HCT116 (cell line): ENCODE measurements around the gene DEPDC4. TPM values are rescaled to one million over a fixed set of nuclear protein-coding genes. Genes with fewer than 3 reads are reported as not detected.

ENCODE experiments used
- ATAC-seq: fragments of 200-7000 bp; cut with Tn5 transposase; 2 replicates; pipeline ENCODE4 v1.9.1; 2020; ENCODE audit warnings: mild to moderate bottlenecking, moderate library complexity
- Bru-seq: library from RNA; stranded (reverse); fragments of 400-500 nt; gene quantifications from one replicate; lab custom pipeline; 2021; lab: Mats Ljungman, UMichigan
- BruChase-seq, 2 experiments: library from RNA; stranded (reverse); fragments of 400-500 nt; gene quantifications; one replicate each; lab custom pipeline; 2021; lab: Mats Ljungman, UMichigan
- BruUV-seq: library from RNA; stranded (reverse); fragments of 400-500 nt; replicated peaks from 2 replicates; lab custom pipeline; 2021; lab: Mats Ljungman, UMichigan
- CTCF ChIA-PET: fragments of 300-600 bp; sonication (Branson Sonifier 250); formaldehyde crosslinking; loops from one replicate; lab custom pipeline; 2021; ENCODE audit warnings: antibody characterized with exemption; lab: Charles Lee
- POLR2A ChIA-PET: fragments of 300-600, 350-600 bp; sonication (Branson Sonifier 250); formaldehyde crosslinking; loops from one replicate; lab custom pipeline; 2021; ENCODE audit warnings: antibody characterized with exemption; lab: Charles Lee
- RAD21 ChIA-PET, 2 experiments: fragments of 300-600 bp; sonication (Branson Sonifier 250); formaldehyde crosslinking; loops; one replicate each; lab custom pipeline; 2023; ENCODE audit warnings: low total read pairs in 2 of 2; ENCODE audit not compliant: uncharacterized antibody in 2 of 2, unreplicated experiment in 2 of 2, low non-redundant PET in 1 of 2; lab: Charles Lee
- DNase-seq: peaks from one replicate; pipeline ENCODE4 v3.0.0-alpha.2; 2010; ENCODE audit warnings: low read depth, low spot score
- H2AFZ ChIP-seq: fragments of 200-600 bp; shearing (Covaris generic), sonication (generic); 2 replicates; pipeline ENCODE4 v1.6.1; 2017; ENCODE audit warnings: low read depth, mixed run types, mixed read lengths, antibody characterized with exemption, low read length; ENCODE audit not compliant: poor library complexity, severe bottlenecking
- H3K27ac ChIP-seq: 2 replicates; pipeline ENCODE4 v1.5.1; 2012; ENCODE audit warnings: low read depth, low read length
- H3K27me3 ChIP-seq: fragments of 200-600 bp; sonication (generic); 2 replicates; pipeline ENCODE4 v1.6.1; 2016; ENCODE audit warnings: mixed run types, low read length, mixed read lengths; ENCODE audit not compliant: insufficient read depth
- H3K36me3 ChIP-seq, 2 experiments: fragments of 200-500 bp in 1 of 2; fragments of 200-600 bp in 1 of 2; sonication (Bioruptor generic) in 1 of 2; sonication (generic) in 1 of 2; 2 replicates each; pipeline versions ENCODE4 v1.5.1 to v1.6.1; 2014 to 2016; ENCODE audit warnings: low read length in 2 of 2, inconsistent platforms in 1 of 2, mixed read lengths in 1 of 2, mixed run types in 1 of 2; ENCODE audit not compliant: insufficient read depth in 2 of 2, control insufficient read depth in 1 of 2
- H3K4me1 ChIP-seq, 2 experiments: fragments of 200-600 bp in 1 of 2; sonication (generic) in 1 of 2; 2 replicates each; pipeline versions ENCODE4 v1.5.1 to v1.6.1; 2012 to 2017; ENCODE audit warnings: low read length in 2 of 2, inconsistent platforms in 1 of 2, mild to moderate bottlenecking in 1 of 2, mixed read lengths in 1 of 2, mixed run types in 1 of 2, moderate library complexity in 1 of 2; ENCODE audit not compliant: insufficient read depth in 2 of 2, control insufficient read depth in 1 of 2
- H3K4me2 ChIP-seq: fragments of 200-600 bp; sonication (generic); 2 replicates; pipeline ENCODE4 v1.6.1; 2017; ENCODE audit warnings: mixed run types, low read length, mixed read lengths
- H3K4me3 ChIP-seq, 2 experiments: fragments of 200-600 bp in 1 of 2; sonication (generic) in 1 of 2; replicated peaks in 1 of 2; 2 replicates each; pipeline ENCODE4 v1.5.1; 2011 to 2016; ENCODE audit warnings: low read length in 2 of 2, control low read depth in 1 of 2, low read depth in 1 of 2, mild to moderate bottlenecking in 1 of 2, mixed read lengths in 1 of 2, mixed run types in 1 of 2
- H3K79me2 ChIP-seq: fragments of 200-600 bp; sonication (generic); 2 replicates; pipeline ENCODE4 v1.6.1; 2017; ENCODE audit warnings: mild to moderate bottlenecking, mixed run types, low read length, moderate library complexity, mixed read lengths; ENCODE audit not compliant: insufficient read depth
- H3K9ac ChIP-seq: fragments of 200-600 bp; sonication (generic); 2 replicates; pipeline ENCODE4 v1.6.1; 2016; ENCODE audit warnings: low read length, mixed read lengths
- H3K9me2 ChIP-seq: fragments of 200-600 bp; sonication (generic), shearing (Covaris generic); 2 replicates; pipeline ENCODE4 v1.6.1; 2017; ENCODE audit warnings: mixed run types, mild to moderate bottlenecking, moderate library complexity; ENCODE audit not compliant: insufficient read depth
- H3K9me3 ChIP-seq, 2 experiments: fragments of 200-500 bp in 1 of 2; fragments of 200-600 bp in 1 of 2; sonication (Bioruptor generic) in 1 of 2; sonication (generic) in 1 of 2; 2 replicates each; pipeline ENCODE4 v1.6.1; 2014 to 2017; ENCODE audit warnings: low read length in 2 of 2, mixed read lengths in 2 of 2, inconsistent platforms in 1 of 2, low read depth in 1 of 2, mild to moderate bottlenecking in 1 of 2, mixed run types in 1 of 2, moderate library complexity in 1 of 2; ENCODE audit not compliant: control insufficient read depth in 1 of 2, insufficient read depth in 1 of 2
- H4K20me1 ChIP-seq: fragments of 200-600 bp; sonication (generic), shearing (Covaris generic); 2 replicates; pipeline ENCODE4 v1.6.1; 2017; ENCODE audit warnings: mixed run types, mild to moderate bottlenecking, moderate library complexity; ENCODE audit not compliant: insufficient read depth
- CBX3 ChIP-seq: IDR thresholded peaks from 2 replicates; pipeline ENCODE4 v1.6.1; 2012; ENCODE audit warnings: low read depth
- CEBPB ChIP-seq: IDR thresholded peaks from 2 replicates; pipeline ENCODE4 v1.6.1; 2012; ENCODE audit warnings: low read depth
- EGR1 ChIP-seq: IDR thresholded peaks from 2 replicates; pipeline ENCODE4 v1.6.1; 2012; ENCODE audit warnings: low read depth
- ELF1 ChIP-seq: IDR thresholded peaks from 2 replicates; pipeline ENCODE4 v1.6.1; 2012; ENCODE audit warnings: low read depth, borderline replicate concordance
- EZH2 ChIP-seq: fragments of 200-600 bp; sonication (generic); IDR thresholded peaks from 2 replicates; pipeline ENCODE4 v1.6.1; 2017; ENCODE audit warnings: antibody characterized with exemption, mixed run types
- EZH2phosphoT487 ChIP-seq: fragments of 200-600 bp; IDR thresholded peaks from 2 replicates; pipeline ENCODE4 v1.6.1; 2018; ENCODE audit warnings: antibody characterized with exemption, borderline replicate concordance
- JUND ChIP-seq: IDR thresholded peaks from 2 replicates; pipeline ENCODE4 v1.6.1; 2012
- POLR2A ChIP-seq: IDR thresholded peaks from 2 replicates; pipeline ENCODE4 v1.7.0; 2011; ENCODE audit warnings: borderline replicate concordance; ENCODE audit not compliant: insufficient read depth, insufficient read length; ENCODE audit errors: extremely low read depth
- POLR2AphosphoS5 ChIP-seq: IDR thresholded peaks from 2 replicates; pipeline ENCODE4 v1.6.1; 2011; ENCODE audit warnings: mild to moderate bottlenecking, low read depth, low read length, moderate library complexity
- RAD21 ChIP-seq: IDR thresholded peaks from 2 replicates; pipeline ENCODE4 v1.6.1; 2012; ENCODE audit warnings: low read depth, mild to moderate bottlenecking
- SP1 ChIP-seq: IDR thresholded peaks from 2 replicates; pipeline ENCODE4 v1.6.1; 2012; ENCODE audit warnings: low read depth
- SRF ChIP-seq: IDR thresholded peaks from 2 replicates; pipeline ENCODE4 v1.6.1; 2012; ENCODE audit warnings: low read depth
- TCF7L2 ChIP-seq: IDR thresholded peaks from 2 replicates; pipeline ENCODE4 v1.7.0; 2011; ENCODE audit warnings: borderline replicate concordance, inconsistent platforms; ENCODE audit not compliant: insufficient read depth, insufficient read length; ENCODE audit errors: extremely low read depth
- YY1 ChIP-seq: IDR thresholded peaks from 2 replicates; pipeline ENCODE4 v1.6.1; 2011; ENCODE audit warnings: low read length, low read depth, moderate library complexity, mild to moderate bottlenecking; ENCODE audit not compliant: insufficient replicate concordance; ENCODE audit errors: extremely low read depth
- ZFX ChIP-seq: fragments of 450-650 bp; IDR thresholded peaks from 2 replicates; pipeline ENCODE4 v1.6.1; 2017
- ZNF274 ChIP-seq: fragments of 200-500 bp; sonication (Bioruptor generic); IDR thresholded peaks from 2 replicates; pipeline ENCODE4 v1.6.1; 2014; ENCODE audit warnings: mild to moderate bottlenecking, low read depth, low read length, inconsistent platforms
- intact Hi-C: fragments of 100-400 bp; cut with micrococcal nuclease; formaldehyde crosslinking; loops from 2 replicates; pipeline ENCODE4 v1.10.0; 2022
- long read RNA-seq: library from polyadenylated mRNA; unstranded; transcript quantifications from one replicate; pipeline ENCODE4 v2.0.0, GENCODE V29; 2021; ENCODE audit not compliant: unreplicated experiment
- polyA plus RNA-seq: library from polyadenylated mRNA; unstranded; fragments of >200 nt; gene quantifications from 2 replicates; pipeline ENCODE4 v1.2.1, GENCODE V29; 2012; ENCODE audit warnings: missing spikeins
- total RNA-seq: library from RNA; stranded (reverse); gene quantifications from one replicate; pipeline ENCODE4 v1.2.1, GENCODE V29; 2021; ENCODE audit not compliant: unreplicated experiment
- TF ChIP-seq, protein P1 (sequence below), 3 experiments: fragments of 200-600 bp in 1 of 3; sonication (generic) in 1 of 3; IDR thresholded peaks in 2 of 3; conservative IDR thresholded peaks in 1 of 3; 2 replicates each; pipeline ENCODE4 v1.5.1; 2012 to 2017; ENCODE audit warnings: low read depth in 2 of 3, low read length in 2 of 3, antibody characterized with exemption in 1 of 3, borderline replicate concordance in 1 of 3, control low read depth in 1 of 3, mild to moderate bottlenecking in 1 of 3, mixed read lengths in 1 of 3, mixed run types in 1 of 3, moderate library complexity in 1 of 3; ENCODE audit not compliant: insufficient read depth in 1 of 3
- TF ChIP-seq, protein P2 (sequence below): IDR thresholded peaks from 2 replicates; pipeline ENCODE4 v1.6.1; 2012
- TF ChIP-seq, protein P3 (sequence below): IDR thresholded peaks from 2 replicates; pipeline ENCODE4 v1.6.1; 2011; ENCODE audit warnings: mild to moderate bottlenecking, low read length, moderate library complexity; ENCODE audit not compliant: insufficient replicate concordance; ENCODE audit errors: extremely low read depth
- TF ChIP-seq, protein P4 (sequence below): IDR thresholded peaks from 2 replicates; pipeline ENCODE4 v1.6.1; 2012

The DEPDC4 gene
- total RNA-seq (3.4 TPM), Bru-seq, nascent RNA (percentile 54 among the genes with signal in this experiment), BruChase-seq, experiment 1, labeled RNA remaining after a 6-hour chase (percentile 42 among the genes with signal in this experiment), BruChase-seq, experiment 2, labeled RNA remaining after a 2-hour chase (percentile 45 among the genes with signal in this experiment)
- 0.86 and 2.0 TPM in 2 replicates for polyA plus RNA-seq
- long read RNA-seq, partial matches to known transcripts: 0 of 3 reads
- long read RNA-seq, other reads (novel, unspliced or antisense): 2 of 3 reads

DNA sequence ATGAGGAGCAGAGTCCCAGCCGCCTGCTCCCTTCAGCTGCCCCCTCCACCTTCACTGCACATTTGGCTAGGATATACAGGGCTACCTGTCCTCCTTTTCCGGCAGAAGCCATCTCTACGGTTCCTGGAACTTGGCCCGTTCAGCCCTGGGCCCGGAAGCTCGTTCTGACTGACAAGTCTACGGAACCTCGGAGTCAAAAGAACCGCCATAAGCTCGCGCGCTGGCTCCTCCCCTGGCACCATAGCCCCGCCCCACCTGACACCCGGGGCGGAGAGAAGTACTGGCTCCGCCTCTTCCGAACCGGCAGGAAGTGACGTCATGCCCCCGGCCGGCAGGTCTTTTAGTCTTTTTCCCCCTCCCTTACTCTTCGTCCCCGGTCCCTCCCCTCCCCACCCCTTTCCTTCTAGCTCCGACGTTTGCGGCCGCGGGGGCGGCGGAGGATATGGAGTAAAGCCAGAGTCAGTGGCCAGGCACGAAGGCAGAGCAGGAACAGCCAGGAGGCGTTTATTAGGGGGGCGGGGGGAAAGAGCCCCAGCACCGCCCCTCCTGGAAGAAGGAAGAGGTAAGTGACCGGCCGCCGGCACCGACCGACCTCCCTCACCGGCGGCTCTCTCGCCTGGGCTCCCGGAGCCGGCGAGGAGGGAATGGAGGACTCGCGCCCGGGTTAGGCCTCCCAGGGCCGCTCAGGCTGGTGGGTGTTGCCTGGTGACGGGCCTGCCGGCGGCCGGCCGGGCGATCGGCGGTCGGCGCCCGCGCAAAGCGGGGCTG is at the start of gene DEPDC4, which contains the start of gene SCYL2:
Gene DEPDC4 (minus strand): TSS at position 245 of the 768 bp plus-strand sequence. CDS start 3 bp downstream, at position 242.
Gene SCYL2 (plus strand): TSS at position 343 of the 768 bp plus-strand sequence. CDS start 15,794 bp downstream, outside the sequence.
- ATAC-seq (peak; percentile 90), DNase-seq (peak; percentile 92)
- ChIA-PET RAD21 (interaction anchor here (0.6 to 1.1 kb wide), 3 partner anchors 63 to 1610 kb away, joined by 3 to 4 read pairs (median 3); partner anchors contain the start of gene DRAM1 (in 1 of the 2)), POLR2A (interaction anchor here (0.7 to 1.7 kb wide), 6 partner anchors 8 to 66 kb away, joined by 3 to 8 read pairs (median 3); partner anchors contain the start of gene ACTR6), CTCF (interaction anchor here (0.5 to 1.1 kb wide), 5 partner anchors 32 to 288 kb away, joined by 3 to 4 read pairs (median 3); no protein-coding TSS in a partner anchor)
- peak within 1 kb of the TSS; percentile 76 for H3K4me2 ChIP-seq
- H3K4me3 ChIP-seq: peak within 1 kb of the TSS; percentile 79 to 92
- BruUV-seq: no TSS peak
- H3K4me1 ChIP-seq: peaks cover 3 to 18% of the 10 kb centered on the region in 2 experiments; a peak in 3 of 4 replicates
- H3K9me3 ChIP-seq: no peaks in the 10 kb centered on the region
- H3K27me3 ChIP-seq: no peaks in the 10 kb centered on the region
- H3K27ac ChIP-seq: peak within 1 kb of the TSS; percentile 89
- peaks cover 46% of the 10 kb centered on the region for H3K79me2 ChIP-seq
- H2AFZ ChIP-seq: peak within 1 kb of the TSS; percentile 89
- no peaks in the 10 kb centered on the region for H3K9me2 ChIP-seq
- H3K36me3 ChIP-seq: 0 out of 4 replicates have a peak, but pooled peaks cover 0 to 2% of the 10 kb centered on the region in 2 experiments
- H3K9ac ChIP-seq: peak within 1 kb of the TSS; percentile 89
- intact Hi-C loops: loop anchor here (2.0 to 5.0 kb wide), 2 partner anchors 66 to 125 kb away; partner anchors contain the start of genes ACTR6 and BLTP3B
- no peaks in the 10 kb centered on the region for H4K20me1 ChIP-seq
- TF ChIP-seq CBX3: no peak; the same call in 1 of the 2 replicates
- TF ChIP-seq SP1: peak; percentile 48
- TF ChIP-seq, protein P1, sequence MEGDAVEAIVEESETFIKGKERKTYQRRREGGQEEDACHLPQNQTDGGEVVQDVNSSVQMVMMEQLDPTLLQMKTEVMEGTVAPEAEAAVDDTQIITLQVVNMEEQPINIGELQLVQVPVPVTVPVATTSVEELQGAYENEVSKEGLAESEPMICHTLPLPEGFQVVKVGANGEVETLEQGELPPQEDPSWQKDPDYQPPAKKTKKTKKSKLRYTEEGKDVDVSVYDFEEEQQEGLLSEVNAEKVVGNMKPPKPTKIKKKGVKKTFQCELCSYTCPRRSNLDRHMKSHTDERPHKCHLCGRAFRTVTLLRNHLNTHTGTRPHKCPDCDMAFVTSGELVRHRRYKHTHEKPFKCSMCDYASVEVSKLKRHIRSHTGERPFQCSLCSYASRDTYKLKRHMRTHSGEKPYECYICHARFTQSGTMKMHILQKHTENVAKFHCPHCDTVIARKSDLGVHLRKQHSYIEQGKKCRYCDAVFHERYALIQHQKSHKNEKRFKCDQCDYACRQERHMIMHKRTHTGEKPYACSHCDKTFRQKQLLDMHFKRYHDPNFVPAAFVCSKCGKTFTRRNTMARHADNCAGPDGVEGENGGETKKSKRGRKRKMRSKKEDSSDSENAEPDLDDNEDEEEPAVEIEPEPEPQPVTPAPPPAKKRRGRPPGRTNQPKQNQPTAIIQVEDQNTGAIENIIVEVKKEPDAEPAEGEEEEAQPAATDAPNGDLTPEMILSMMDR (IDR thresholded peaks at IDR 0.05 in 2 of 3, conservative IDR thresholded peaks at IDR 0.05 in 1 of 3; ENCODE audit: borderline replicate concordance in 1 of 3, insufficient read depth in 1 of 3, low read depth in 2 of 3, low read length in 2 of 3): no peak
- TF ChIP-seq YY1: peak; percentile 73
- TF ChIP-seq EZH2: no peak
- TF ChIP-seq ZNF274: no peak
- peak; percentile 34 for TF ChIP-seq POLR2A
- TF ChIP-seq ZFX: peak; percentile 85; the same call in 1 of the 2 replicates
- TF ChIP-seq, protein P2, sequence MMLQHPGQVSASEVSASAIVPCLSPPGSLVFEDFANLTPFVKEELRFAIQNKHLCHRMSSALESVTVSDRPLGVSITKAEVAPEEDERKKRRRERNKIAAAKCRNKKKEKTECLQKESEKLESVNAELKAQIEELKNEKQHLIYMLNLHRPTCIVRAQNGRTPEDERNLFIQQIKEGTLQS: no peak
- TF ChIP-seq CEBPB: no peak
- TF ChIP-seq TCF7L2: peak; percentile 90
- no peak for TF ChIP-seq RAD21
- TF ChIP-seq ELF1: no peak; the same call in 1 of the 2 replicates
- peak; percentile 99 for TF ChIP-seq EGR1
- no peak for TF ChIP-seq SRF
- no peak for TF ChIP-seq JUND
- TF ChIP-seq, protein P3, sequence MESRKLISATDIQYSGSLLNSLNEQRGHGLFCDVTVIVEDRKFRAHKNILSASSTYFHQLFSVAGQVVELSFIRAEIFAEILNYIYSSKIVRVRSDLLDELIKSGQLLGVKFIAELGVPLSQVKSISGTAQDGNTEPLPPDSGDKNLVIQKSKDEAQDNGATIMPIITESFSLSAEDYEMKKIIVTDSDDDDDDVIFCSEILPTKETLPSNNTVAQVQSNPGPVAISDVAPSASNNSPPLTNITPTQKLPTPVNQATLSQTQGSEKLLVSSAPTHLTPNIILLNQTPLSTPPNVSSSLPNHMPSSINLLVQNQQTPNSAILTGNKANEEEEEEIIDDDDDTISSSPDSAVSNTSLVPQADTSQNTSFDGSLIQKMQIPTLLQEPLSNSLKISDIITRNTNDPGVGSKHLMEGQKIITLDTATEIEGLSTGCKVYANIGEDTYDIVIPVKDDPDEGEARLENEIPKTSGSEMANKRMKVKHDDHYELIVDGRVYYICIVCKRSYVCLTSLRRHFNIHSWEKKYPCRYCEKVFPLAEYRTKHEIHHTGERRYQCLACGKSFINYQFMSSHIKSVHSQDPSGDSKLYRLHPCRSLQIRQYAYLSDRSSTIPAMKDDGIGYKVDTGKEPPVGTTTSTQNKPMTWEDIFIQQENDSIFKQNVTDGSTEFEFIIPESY: no peak
- peak; percentile 30 for TF ChIP-seq POLR2AphosphoS5
- TF ChIP-seq EZH2phosphoT487: no peak
- TF ChIP-seq, protein P4, sequence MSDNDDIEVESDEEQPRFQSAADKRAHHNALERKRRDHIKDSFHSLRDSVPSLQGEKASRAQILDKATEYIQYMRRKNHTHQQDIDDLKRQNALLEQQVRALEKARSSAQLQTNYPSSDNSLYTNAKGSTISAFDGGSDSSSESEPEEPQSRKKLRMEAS: peak; percentile 59
